Loucy (cell line): ENCODE measurements around the gene YAP1.
A peak's percentile ranks its signal among the peaks of the same experiment; 100 is the strongest.

ENCODE experiments used
- EZH2phosphoT487 ChIP-seq: fragments of 200-600 bp; IDR thresholded peaks from 2 replicates; pipeline ENCODE4 v1.6.1; 2018; ENCODE audit warnings: antibody characterized with exemption, mild to moderate bottlenecking, moderate library complexity, borderline replicate concordance
- TF ChIP-seq, protein P1 (sequence below): fragments of 200-600 bp; sonication (generic); conservative IDR thresholded peaks from 2 replicates; pipeline ENCODE4 v1.5.1; 2014; ENCODE audit warnings: mild to moderate bottlenecking, antibody characterized with exemption, low read length

DNA sequence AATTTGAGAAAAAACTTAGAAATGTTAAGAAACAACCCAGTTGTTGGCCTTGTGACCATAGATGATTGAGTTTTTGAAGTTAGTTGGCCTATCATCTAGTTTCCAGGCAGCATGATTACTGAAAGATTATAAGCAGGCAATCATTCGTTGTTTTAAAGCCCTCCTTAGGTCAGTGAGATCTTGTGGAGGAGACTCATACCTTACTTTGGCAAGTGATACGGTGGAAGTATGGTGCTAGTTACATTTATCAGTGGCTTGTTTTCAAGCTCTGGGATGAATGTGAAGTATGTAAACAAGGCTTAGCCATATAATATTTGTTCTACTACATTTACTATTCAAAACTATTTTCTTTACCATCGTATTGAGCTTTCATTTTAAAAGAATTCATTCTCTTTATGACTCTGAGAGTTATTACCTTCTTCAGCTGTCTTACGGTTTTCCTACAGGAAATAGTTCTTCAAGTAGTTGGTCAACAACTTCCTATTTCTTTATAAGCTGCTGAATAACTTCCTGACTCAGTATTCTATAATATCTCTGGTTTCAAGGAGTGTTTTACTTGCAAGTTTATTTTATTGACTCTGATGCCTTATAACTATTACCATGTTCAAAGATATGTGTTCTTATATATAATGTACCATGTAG is 7.3 kb downstream of the YAP1 start:
- TF ChIP-seq, protein P1, sequence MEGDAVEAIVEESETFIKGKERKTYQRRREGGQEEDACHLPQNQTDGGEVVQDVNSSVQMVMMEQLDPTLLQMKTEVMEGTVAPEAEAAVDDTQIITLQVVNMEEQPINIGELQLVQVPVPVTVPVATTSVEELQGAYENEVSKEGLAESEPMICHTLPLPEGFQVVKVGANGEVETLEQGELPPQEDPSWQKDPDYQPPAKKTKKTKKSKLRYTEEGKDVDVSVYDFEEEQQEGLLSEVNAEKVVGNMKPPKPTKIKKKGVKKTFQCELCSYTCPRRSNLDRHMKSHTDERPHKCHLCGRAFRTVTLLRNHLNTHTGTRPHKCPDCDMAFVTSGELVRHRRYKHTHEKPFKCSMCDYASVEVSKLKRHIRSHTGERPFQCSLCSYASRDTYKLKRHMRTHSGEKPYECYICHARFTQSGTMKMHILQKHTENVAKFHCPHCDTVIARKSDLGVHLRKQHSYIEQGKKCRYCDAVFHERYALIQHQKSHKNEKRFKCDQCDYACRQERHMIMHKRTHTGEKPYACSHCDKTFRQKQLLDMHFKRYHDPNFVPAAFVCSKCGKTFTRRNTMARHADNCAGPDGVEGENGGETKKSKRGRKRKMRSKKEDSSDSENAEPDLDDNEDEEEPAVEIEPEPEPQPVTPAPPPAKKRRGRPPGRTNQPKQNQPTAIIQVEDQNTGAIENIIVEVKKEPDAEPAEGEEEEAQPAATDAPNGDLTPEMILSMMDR, result no peak
- peak; percentile 76; the same call in 1 of the 2 replicates for TF ChIP-seq EZH2phosphoT487
